Ishikawa (cell line): ENCODE measurements around the gene EFNA2.
A peak's percentile ranks its signal among the peaks of the same experiment; 100 is the strongest.

Experiments
- CEBPB ChIP-seq: IDR thresholded peaks from 2 replicates; pipeline ENCODE4 v1.6.1; 2012
- CREB1 ChIP-seq: IDR thresholded peaks from 2 replicates; pipeline ENCODE4 v1.6.1; 2012; ENCODE audit warnings: low read depth
- EGR1 ChIP-seq: IDR thresholded peaks from 2 replicates; pipeline ENCODE4 v1.6.1; 2012
- EP300 ChIP-seq: IDR thresholded peaks from 2 replicates; pipeline ENCODE4 v1.6.1; 2012; ENCODE audit warnings: borderline replicate concordance
- FOXM1 ChIP-seq: IDR thresholded peaks from 2 replicates; pipeline ENCODE4 v1.6.1; 2012; ENCODE audit warnings: low read depth, borderline replicate concordance
- MAX ChIP-seq: IDR thresholded peaks from 2 replicates; pipeline ENCODE4 v1.6.1; 2012
- NFIC ChIP-seq: IDR thresholded peaks from 2 replicates; pipeline ENCODE4 v1.6.1; 2012
- RAD21 ChIP-seq: IDR thresholded peaks from 2 replicates; pipeline ENCODE4 v1.6.1; 2012; ENCODE audit warnings: low read depth
- TAF1 ChIP-seq: IDR thresholded peaks from 2 replicates; pipeline ENCODE4 v1.6.1; 2012; ENCODE audit warnings: low read depth, mild to moderate bottlenecking
- TCF12 ChIP-seq: IDR thresholded peaks from 2 replicates; pipeline ENCODE4 v1.6.1; 2012; ENCODE audit warnings: low read depth
- TEAD4 ChIP-seq: IDR thresholded peaks from 2 replicates; pipeline ENCODE4 v1.6.1; 2012
- USF1 ChIP-seq: IDR thresholded peaks from 2 replicates; pipeline ENCODE4 v1.6.1; 2012
- YY1 ChIP-seq: IDR thresholded peaks from 2 replicates; pipeline ENCODE4 v1.6.1; 2012; ENCODE audit warnings: low read depth
- ZBTB7A ChIP-seq: IDR thresholded peaks from 2 replicates; pipeline ENCODE4 v1.6.1; 2012; ENCODE audit warnings: low read depth
- TF ChIP-seq, protein P1 (sequence below): IDR thresholded peaks from 2 replicates; pipeline ENCODE4 v1.6.1; 2012; ENCODE audit warnings: low read depth, mild to moderate bottlenecking

Gene EFNA2

DNA sequence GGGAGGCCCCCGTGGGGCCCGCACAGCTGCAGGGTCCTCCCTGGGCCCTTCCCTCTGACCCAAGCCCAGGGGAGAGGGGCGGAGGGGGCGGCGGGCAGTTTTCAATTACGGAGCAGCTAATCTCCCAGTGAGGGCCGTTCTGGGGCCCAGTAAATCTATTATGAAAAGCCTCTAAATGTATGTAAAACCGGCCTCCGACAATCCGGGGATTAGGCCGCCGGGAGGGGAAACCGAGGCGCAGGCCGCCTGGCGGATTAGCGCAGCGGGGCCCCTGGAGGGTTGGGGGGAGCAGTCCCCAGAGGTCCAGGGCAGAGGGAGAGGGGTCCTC is 25.1 kb downstream of the EFNA2 start:
- TF ChIP-seq, protein P1, sequence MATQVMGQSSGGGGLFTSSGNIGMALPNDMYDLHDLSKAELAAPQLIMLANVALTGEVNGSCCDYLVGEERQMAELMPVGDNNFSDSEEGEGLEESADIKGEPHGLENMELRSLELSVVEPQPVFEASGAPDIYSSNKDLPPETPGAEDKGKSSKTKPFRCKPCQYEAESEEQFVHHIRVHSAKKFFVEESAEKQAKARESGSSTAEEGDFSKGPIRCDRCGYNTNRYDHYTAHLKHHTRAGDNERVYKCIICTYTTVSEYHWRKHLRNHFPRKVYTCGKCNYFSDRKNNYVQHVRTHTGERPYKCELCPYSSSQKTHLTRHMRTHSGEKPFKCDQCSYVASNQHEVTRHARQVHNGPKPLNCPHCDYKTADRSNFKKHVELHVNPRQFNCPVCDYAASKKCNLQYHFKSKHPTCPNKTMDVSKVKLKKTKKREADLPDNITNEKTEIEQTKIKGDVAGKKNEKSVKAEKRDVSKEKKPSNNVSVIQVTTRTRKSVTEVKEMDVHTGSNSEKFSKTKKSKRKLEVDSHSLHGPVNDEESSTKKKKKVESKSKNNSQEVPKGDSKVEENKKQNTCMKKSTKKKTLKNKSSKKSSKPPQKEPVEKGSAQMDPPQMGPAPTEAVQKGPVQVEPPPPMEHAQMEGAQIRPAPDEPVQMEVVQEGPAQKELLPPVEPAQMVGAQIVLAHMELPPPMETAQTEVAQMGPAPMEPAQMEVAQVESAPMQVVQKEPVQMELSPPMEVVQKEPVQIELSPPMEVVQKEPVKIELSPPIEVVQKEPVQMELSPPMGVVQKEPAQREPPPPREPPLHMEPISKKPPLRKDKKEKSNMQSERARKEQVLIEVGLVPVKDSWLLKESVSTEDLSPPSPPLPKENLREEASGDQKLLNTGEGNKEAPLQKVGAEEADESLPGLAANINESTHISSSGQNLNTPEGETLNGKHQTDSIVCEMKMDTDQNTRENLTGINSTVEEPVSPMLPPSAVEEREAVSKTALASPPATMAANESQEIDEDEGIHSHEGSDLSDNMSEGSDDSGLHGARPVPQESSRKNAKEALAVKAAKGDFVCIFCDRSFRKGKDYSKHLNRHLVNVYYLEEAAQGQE, result no peak
- TF ChIP-seq YY1 (no peak), EP300 (no peak), NFIC (no peak), RAD21 (no peak), CREB1 (no peak), ZBTB7A (no peak), EGR1 (no peak)

GRCh38 chr19:1311543-1312091 is 25.9 kb downstream of the EFNA2 start:
- TF ChIP-seq FOXM1 (no peak), MAX (peak; percentile 11; the same call in 1 of the 2 replicates)

GRCh38 chr19:1312767-1313694 is 27.4 kb downstream of the EFNA2 start:
- TF ChIP-seq RAD21, result no peak
- no peak for TF ChIP-seq TAF1
- TF ChIP-seq MAX, result peak; percentile 51
- TF ChIP-seq EGR1, result no peak
- peak; percentile 61; the same call in 1 of the 2 replicates for TF ChIP-seq USF1
- peak; percentile 84 for TF ChIP-seq EP300
- no peak for TF ChIP-seq CEBPB
- TF ChIP-seq ZBTB7A, result peak; percentile 97
- TF ChIP-seq, protein P1, result no peak
- TF ChIP-seq TEAD4, result peak; percentile 96
- TF ChIP-seq YY1, result no peak
- TF ChIP-seq NFIC, result peak; percentile 86
- TF ChIP-seq CREB1, result no peak
- TF ChIP-seq FOXM1, result no peak
- peak; percentile 96 for TF ChIP-seq TCF12

- TF ChIP-seq EP300, result 0 out of 2 replicates have a peak, but pooled peaks have one; percentile 8
- TF ChIP-seq, protein P1, result no peak
These were observed 28.3 kb downstream of the EFNA2 start for GRCh38 chr19:1313695-1314613.
